HG02642 (cell line): ENCODE measurements around the gene TNFSF12.
"Not testable (repeated sequence)": the region's sequence is repeated elsewhere in the genome, so short reads cannot be mapped to it uniquely, and the experiment has no call there.

Source experiments
- ATAC-seq: cut with Tn5 transposase; IDR thresholded peaks from one replicate; pipeline ENCODE4 v1.9.1; 2021; ENCODE audit warnings: mild to moderate bottlenecking; ENCODE audit not compliant: unreplicated experiment, poor library complexity

The TNFSF12 gene

DNA sequence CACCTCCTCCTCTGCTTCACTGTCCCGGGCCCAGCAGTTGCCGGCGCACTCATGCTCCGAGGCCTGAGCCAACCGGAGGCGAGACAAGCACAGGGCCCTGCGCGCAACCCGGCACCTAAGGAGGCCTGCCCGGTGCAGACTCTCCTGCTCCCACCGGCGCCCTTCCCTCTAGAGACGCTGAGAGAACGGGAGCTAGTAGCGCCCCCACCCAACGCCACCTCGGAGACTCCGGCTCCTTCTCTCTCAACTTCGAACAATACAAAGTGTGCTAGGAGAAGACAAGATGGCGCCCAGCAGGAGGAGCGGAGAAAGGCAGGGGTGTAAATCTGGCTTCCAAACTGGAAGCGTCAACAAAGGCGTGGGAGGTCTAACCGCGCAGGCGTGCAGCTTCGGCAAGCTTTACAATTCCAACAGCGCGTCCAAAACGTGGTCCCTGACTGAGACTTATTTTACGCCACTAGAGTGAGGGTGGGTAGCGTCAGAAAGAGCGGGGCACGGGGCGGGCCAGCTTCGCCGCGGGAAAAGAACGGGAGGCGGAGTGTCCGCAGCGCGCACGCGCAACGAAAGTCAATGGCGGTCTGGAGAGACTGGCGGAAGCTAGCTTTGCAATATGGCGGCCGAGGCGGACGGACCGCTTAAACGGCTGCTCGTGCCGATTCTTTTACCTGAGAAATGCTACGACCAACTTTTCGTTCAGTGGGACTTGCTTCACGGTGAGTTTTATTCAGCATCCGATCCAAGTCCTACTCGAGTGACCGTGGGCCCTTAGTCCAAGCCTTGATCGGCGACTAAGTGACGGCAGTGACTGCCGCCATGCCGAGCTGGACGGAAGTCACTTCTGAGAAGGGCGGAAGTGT is 34.6 kb downstream of the TNFSF12 start, which contains the start of gene MPDU1:
MPDU1 (plus strand) TSS at position 600 of the 857 bp plus-strand sequence; CDS start at position 611, 11 bp downstream.
- ATAC-seq = peak; percentile 76

GRCh38 chr17:7586673-7587419 is 38.0 kb downstream of the TNFSF12 start:
- no peak for ATAC-seq

GRCh38 chr17:7587420-7588151 is 38.7 kb downstream of the TNFSF12 start:
- no peak for ATAC-seq

- ATAC-seq = no peak
These were observed 39.8 kb downstream of the TNFSF12 start for GRCh38 chr17:7588553-7589203.

DNA sequence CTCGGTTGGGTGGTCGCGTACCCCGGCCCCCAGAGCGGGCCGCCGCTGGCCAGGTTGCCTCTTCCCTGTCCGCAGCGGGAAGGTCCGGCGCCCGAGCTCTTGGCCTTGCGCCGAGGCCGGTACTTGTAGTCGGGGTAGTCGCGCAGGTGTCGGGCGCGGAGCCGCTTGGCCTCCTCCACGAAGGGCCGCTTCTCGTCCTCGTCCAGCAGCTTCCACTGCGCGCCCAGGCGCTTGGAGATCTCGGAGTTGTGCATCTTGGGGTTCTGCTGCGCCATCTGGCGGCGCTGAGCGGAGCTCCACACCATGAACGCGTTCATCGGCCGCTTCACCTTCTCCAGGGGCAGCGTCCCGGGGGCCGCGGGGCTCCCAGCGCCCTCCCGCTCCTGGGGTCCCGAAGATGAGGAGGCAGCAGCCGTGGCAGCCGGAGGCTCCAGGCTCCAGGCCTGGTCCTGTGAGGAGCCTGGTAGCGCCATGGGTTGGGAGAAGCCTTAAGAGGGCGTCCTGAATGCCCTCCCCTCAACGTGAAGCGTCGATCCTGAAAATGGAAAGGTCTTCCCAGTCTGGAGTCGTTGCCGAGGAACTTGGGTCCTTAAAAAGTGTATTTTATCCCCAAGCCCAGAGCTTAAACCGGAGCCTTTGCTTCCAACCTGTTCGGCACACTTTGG is 40.5 kb downstream of the TNFSF12 start:
- ATAC-seq = no peak

DNA sequence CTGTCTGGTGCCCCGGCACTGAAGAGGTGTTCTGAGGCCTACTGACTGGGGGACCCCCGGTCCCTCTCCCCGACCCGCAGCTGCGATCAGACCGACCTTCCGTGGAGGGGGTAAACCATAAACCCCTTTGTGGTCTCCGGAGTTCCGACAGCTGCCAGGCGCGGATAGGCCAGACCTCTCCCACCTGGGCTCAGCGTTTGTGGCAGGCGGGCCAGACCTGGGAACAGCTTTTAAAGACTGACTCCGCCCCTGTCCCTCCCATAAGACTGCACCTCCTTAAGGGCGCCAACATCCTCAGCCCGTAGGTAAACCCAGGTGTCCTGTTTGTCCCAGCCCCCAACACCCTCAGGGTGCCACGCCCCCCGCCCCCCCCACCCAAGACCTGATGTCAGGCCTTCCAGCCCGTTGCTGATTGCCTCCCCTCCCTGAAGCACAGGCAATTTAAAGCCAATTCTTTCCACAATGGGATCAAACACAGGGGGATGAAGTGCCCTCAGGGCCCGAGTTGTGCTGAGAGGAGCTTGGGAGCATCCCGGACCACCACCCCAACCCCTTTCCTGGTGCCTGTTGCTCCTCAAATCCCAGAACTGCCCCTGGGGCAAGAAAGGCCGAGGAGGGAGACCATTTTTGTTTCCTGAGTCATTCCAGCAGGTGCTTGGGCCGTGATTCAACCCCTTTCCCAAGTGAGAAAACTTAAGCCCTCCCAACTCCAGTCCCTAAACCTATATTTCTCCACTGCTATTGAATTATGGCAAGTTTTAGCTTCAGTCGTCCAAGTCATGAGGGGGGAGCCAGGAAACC is 41.2 kb downstream of the TNFSF12 start, which contains the start of gene SOX15:
SOX15 (minus strand) TSS at position 204 of the 801 bp plus-strand sequence. CDS start 418 bp downstream, outside the sequence.
- no peak for ATAC-seq

DNA sequence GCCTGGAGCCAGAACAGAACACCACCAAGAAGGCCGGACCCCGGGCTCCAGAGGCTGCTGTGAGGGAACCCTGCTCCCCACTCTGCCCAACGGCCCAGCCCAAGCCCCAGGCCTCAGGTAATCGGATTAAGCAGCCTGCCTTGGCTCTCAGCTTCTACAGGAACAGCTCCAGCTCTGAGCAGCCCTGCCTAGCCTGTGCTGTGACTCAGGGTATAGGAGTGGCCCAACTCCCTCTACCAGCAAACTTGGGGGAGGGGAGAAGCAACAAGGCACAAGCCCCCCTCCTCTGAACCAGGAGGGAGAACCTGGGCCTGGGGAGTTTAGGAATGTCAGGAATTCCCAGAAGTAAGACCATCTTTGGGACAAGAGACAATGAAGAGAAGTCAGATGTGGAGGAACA is 41.9 kb downstream of the TNFSF12 start:
- ATAC-seq = no peak

- no peak for ATAC-seq
These were observed 42.7 kb downstream of the TNFSF12 start for GRCh38 chr17:7591596-7591995.

- ATAC-seq = no peak
These were observed 43.7 kb downstream of the TNFSF12 start for GRCh38 chr17:7592422-7593021.

DNA sequence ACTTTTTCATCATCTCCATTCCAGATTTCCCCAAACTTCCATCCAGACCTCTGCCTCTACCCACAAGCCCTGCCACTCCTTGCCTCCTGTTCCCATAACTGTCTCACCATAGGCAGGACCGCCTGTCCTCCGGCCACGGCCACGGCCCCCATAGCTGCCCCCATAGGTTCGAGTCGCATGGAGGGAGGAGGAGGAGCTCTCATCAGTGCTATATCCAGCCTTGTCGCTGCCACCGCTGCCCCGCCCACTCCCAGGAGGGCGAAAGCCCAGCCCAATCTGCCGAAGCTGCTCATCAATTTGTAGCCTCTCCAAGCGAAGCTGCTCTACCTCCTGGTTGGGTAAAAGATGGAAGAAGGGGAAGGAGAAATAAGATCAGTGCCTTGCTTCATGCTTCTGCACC is 44.4 kb downstream of the TNFSF12 start:
- ATAC-seq = no peak

DNA sequence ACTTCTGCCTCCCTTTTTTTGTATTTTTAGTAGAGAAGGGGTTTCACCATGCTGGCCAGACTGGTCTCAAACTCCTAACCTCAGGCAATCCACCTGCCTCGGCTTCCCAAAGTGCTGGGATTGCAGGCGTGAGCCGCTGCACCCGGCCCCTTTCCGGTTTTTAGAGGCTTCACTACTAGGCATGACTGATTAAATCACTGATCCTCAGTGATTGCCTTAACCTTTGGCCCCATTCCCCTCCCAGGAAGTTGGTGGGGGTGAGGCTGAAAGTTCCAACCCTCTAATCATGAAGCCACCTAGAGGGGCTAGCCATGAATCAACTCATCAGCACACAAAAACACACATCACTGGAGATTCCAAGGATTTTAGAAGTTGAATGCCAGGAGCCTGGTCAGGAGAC is 48.7 kb downstream of the TNFSF12 start:
- ATAC-seq = not testable (repeated sequence)

DNA sequence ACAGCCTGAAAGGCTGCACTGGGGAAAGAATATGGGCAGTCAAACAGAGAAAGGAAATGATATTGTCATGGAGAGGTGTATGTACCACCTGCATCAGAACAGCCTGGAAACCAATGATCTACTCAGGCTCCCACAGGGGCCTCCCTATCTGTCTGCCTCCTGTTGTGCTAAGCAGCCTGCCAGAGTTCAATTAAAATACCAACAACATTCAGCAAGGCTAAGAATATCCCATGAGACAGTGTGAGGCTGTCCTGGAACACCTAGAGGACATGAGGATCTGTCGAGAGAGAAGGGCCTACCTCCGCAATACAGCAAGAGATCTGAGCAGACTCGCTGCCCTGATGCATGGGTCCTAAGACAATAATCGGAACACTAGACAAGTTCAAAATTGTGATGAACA is 57.4 kb downstream of the TNFSF12 start:
- no peak for ATAC-seq
